H1 (cell line): ENCODE data around the gene CEMP1. TPM values are rescaled to one million over a fixed set of nuclear protein-coding genes. Genes with fewer than 3 reads are reported as not detected.
A peak's percentile ranks its signal among the peaks of the same experiment; 100 is the strongest.

ENCODE experiments used
- CTCF ChIA-PET: fragments of 300-600 bp; sonication (Branson Sonifier 250); formaldehyde crosslinking; loops from one replicate; lab custom pipeline; 2021; ENCODE audit not compliant: partially characterized antibody; lab: Charles Lee
- POLR2A ChIA-PET: fragments of 300-600 bp; sonication (Branson Sonifier 250); formaldehyde crosslinking; loops from one replicate; lab custom pipeline; 2021; ENCODE audit warnings: inconsistent platforms; ENCODE audit not compliant: partially characterized antibody; lab: Charles Lee
- DNase-seq, 2 experiments: peaks; one replicate each; pipeline versions ENCODE4 v3.0.0 to v3.0.0-alpha.2; 2010 to 2022; ENCODE audit warnings: low spot score in 2 of 2, low read depth in 1 of 2, mixed read lengths in 1 of 2
- FAIRE-seq: peaks from 2 replicates; lab custom pipeline; 2011; peaks lifted over from hg19 to GRCh38; lab: Jason Lieb, UNC
- H2AFZ ChIP-seq: 2 replicates; pipeline ENCODE4 v1.8.1; 2012; ENCODE audit warnings: low read length, inconsistent platforms
- H2AK5ac ChIP-seq: 2 replicates; pipeline ENCODE4 v1.6.1; 2013; ENCODE audit warnings: low read depth, low read length
- H2BK120ac ChIP-seq: replicated peaks from 2 replicates; pipeline ENCODE3; 2013; ENCODE audit warnings: low read depth, low read length, inconsistent platforms
- H2BK12ac ChIP-seq: 2 replicates; pipeline ENCODE4 v1.6.1; 2013; ENCODE audit warnings: low read depth, low read length
- H2BK15ac ChIP-seq: 2 replicates; pipeline ENCODE4 v1.6.1; 2013; ENCODE audit warnings: low read length
- H2BK20ac ChIP-seq: 2 replicates; pipeline ENCODE4 v1.6.1; 2013; ENCODE audit warnings: low read length
- H2BK5ac ChIP-seq: 2 replicates; pipeline ENCODE4 v1.6.1; 2013; ENCODE audit warnings: low read depth, low read length
- H3K14ac ChIP-seq: 2 replicates; pipeline ENCODE4 v1.6.1; 2013; ENCODE audit warnings: inconsistent platforms; ENCODE audit not compliant: insufficient read length
- H3K18ac ChIP-seq: 2 replicates; pipeline ENCODE4 v1.6.1; 2013; ENCODE audit warnings: low read length; ENCODE audit errors: extremely low read depth
- H3K23ac ChIP-seq: 2 replicates; pipeline ENCODE4 v1.6.1; 2013; ENCODE audit warnings: inconsistent platforms; ENCODE audit not compliant: insufficient read length
- H3K23me2 ChIP-seq: 2 replicates; pipeline ENCODE4 v1.6.1; 2013; ENCODE audit warnings: low read depth, low read length
- H3K27ac ChIP-seq: 2 replicates; pipeline ENCODE4 v1.6.1; 2011; ENCODE audit warnings: low read depth, low read length, inconsistent platforms
- H3K27me3 ChIP-seq, 4 experiments: replicated peaks in 1 of 4; 1 replicate in 1 of 4; 2 replicates in 3 of 4; pipeline versions ENCODE4 v1.6.1 to v1.8.1; 2011 to 2013; ENCODE audit warnings: low read length in 3 of 4, mild to moderate bottlenecking in 3 of 4, inconsistent platforms in 2 of 4, mixed read lengths in 2 of 4, moderate library complexity in 1 of 4; ENCODE audit not compliant: control insufficient read depth in 3 of 4, insufficient read depth in 3 of 4; ENCODE audit errors: extremely low read depth in 1 of 4
- H3K36me3 ChIP-seq, 4 experiments: 2 replicates each; pipeline versions ENCODE4 v1.6.1 to v1.8.1; 2011 to 2013; ENCODE audit warnings: mild to moderate bottlenecking in 4 of 4, low read length in 3 of 4, moderate library complexity in 2 of 4, control low read depth in 1 of 4, inconsistent platforms in 1 of 4; ENCODE audit not compliant: insufficient read depth in 4 of 4, control insufficient read depth in 2 of 4
- H3K4ac ChIP-seq: replicated peaks from 2 replicates; pipeline ENCODE3; 2013; ENCODE audit warnings: low read length, low read depth, mixed read lengths, inconsistent platforms; ENCODE audit not compliant: insufficient read length
- H3K4me1 ChIP-seq, 4 experiments: replicated peaks in 1 of 4; 1 replicate in 1 of 4; 2 replicates in 3 of 4; pipeline versions ENCODE4 v1.6.1 to v1.8.1; 2011 to 2013; ENCODE audit warnings: low read length in 3 of 4, inconsistent platforms in 2 of 4, mixed read lengths in 1 of 4; ENCODE audit not compliant: insufficient read depth in 4 of 4, control insufficient read depth in 3 of 4
- H3K4me2 ChIP-seq, 2 experiments: 2 replicates each; pipeline versions ENCODE4 v1.6.1 to v1.8.1; 2011 to 2013; ENCODE audit warnings: low read depth in 2 of 2, low read length in 2 of 2, control low read depth in 1 of 2, inconsistent platforms in 1 of 2, mild to moderate bottlenecking in 1 of 2; ENCODE audit not compliant: insufficient read depth in 1 of 2
- H3K4me3 ChIP-seq, 4 experiments: fragments of 200-600, 300-600 bp in 1 of 4; sonication (generic), shearing (Covaris generic), sonication (Bioruptor Twin) in 1 of 4; 2 replicates each; pipeline versions ENCODE4 v1.5.1 to v1.8.1; 2011 to 2016; ENCODE audit warnings: low read length in 4 of 4, low read depth in 3 of 4, control low read depth in 2 of 4, inconsistent platforms in 2 of 4, mild to moderate bottlenecking in 2 of 4, mixed read lengths in 1 of 4, moderate library complexity in 1 of 4; ENCODE audit not compliant: insufficient read depth in 2 of 4; ENCODE audit errors: extremely low read depth in 1 of 4
- H3K56ac ChIP-seq: replicated peaks from 2 replicates; pipeline ENCODE3; 2013; ENCODE audit warnings: low read depth, mild to moderate bottlenecking, mixed read lengths, low read length, inconsistent platforms; ENCODE audit not compliant: insufficient read length
- H3K79me1 ChIP-seq: 2 replicates; pipeline ENCODE4 v1.6.1; 2013; ENCODE audit warnings: low read depth, low read length, control low read depth
- H3K79me2 ChIP-seq, 2 experiments: 2 replicates each; pipeline versions ENCODE4 v1.6.1 to v1.8.1; 2012 to 2013; ENCODE audit warnings: low read length in 2 of 2, mild to moderate bottlenecking in 2 of 2, inconsistent platforms in 1 of 2; ENCODE audit not compliant: insufficient read depth in 2 of 2, control insufficient read depth in 1 of 2
- H3K9ac ChIP-seq, 4 experiments: replicated peaks in 1 of 4; 1 replicate in 1 of 4; 2 replicates in 3 of 4; pipeline versions ENCODE4 v1.6.1 to v1.8.1; 2011 to 2013; ENCODE audit warnings: low read depth in 3 of 4, low read length in 3 of 4, control low read depth in 2 of 4, mild to moderate bottlenecking in 2 of 4, moderate library complexity in 2 of 4, inconsistent platforms in 1 of 4; ENCODE audit errors: extremely low read depth in 1 of 4
- H3K9me3 ChIP-seq, 2 experiments: 2 replicates each; pipeline versions ENCODE4 v1.6.1 to v1.8.1; 2012 to 2013; ENCODE audit warnings: mild to moderate bottlenecking in 2 of 2, moderate library complexity in 2 of 2, control low read depth in 1 of 2, inconsistent platforms in 1 of 2, low read depth in 1 of 2, low read length in 1 of 2, mixed read lengths in 1 of 2; ENCODE audit not compliant: insufficient read depth in 2 of 2
- H4K20me1 ChIP-seq, 2 experiments: replicated peaks in 1 of 2; 2 replicates each; pipeline versions ENCODE3 to v1.8.1; 2011 to 2013; ENCODE audit warnings: inconsistent platforms in 2 of 2, low read length in 2 of 2, mild to moderate bottlenecking in 1 of 2; ENCODE audit not compliant: insufficient read depth in 2 of 2, control insufficient read depth in 1 of 2
- H4K5ac ChIP-seq: 2 replicates; pipeline ENCODE4 v1.6.1; 2013; ENCODE audit warnings: low read length, low read depth, mixed read lengths, inconsistent platforms; ENCODE audit not compliant: insufficient read length
- H4K8ac ChIP-seq: 2 replicates; pipeline ENCODE4 v1.8.0; 2013; ENCODE audit warnings: mild to moderate bottlenecking, moderate library complexity, low read length, inconsistent platforms; ENCODE audit not compliant: insufficient read depth; ENCODE audit errors: extremely low read depth
- H4K91ac ChIP-seq: replicated peaks from 2 replicates; pipeline ENCODE3; 2013; ENCODE audit warnings: low read length, mixed read lengths, inconsistent platforms; ENCODE audit not compliant: insufficient read length
- CBX8 ChIP-seq: fragments of 300-800, 300-1000 bp; sonication (generic); IDR thresholded peaks from 2 replicates; pipeline ENCODE4 v1.7.1; 2016; ENCODE audit warnings: low read depth, low read length, borderline replicate concordance
- E2F6 ChIP-seq: IDR thresholded peaks from 2 replicates; pipeline ENCODE4 v1.6.1; 2012; ENCODE audit warnings: inconsistent platforms
- JUND ChIP-seq: IDR thresholded peaks from 2 replicates; pipeline ENCODE4 v1.6.1; 2011; ENCODE audit warnings: mild to moderate bottlenecking, improper control_type of control experiment, low read length
- MAFK ChIP-seq: IDR thresholded peaks from 2 replicates; pipeline ENCODE4 v1.6.1; 2012; ENCODE audit warnings: low read depth, mild to moderate bottlenecking, improper control_type of control experiment, low read length
- RAD21 ChIP-seq, 2 experiments: IDR thresholded peaks in 1 of 2; conservative IDR thresholded peaks in 1 of 2; 2 replicates each; pipeline ENCODE4 v1.6.1; 2011; ENCODE audit warnings: low read depth in 2 of 2, low read length in 2 of 2, improper control_type of control experiment in 1 of 2, inconsistent platforms in 1 of 2, mild to moderate bottlenecking in 1 of 2, moderate library complexity in 1 of 2
- SIX5 ChIP-seq: IDR thresholded peaks from 2 replicates; pipeline ENCODE4 v1.6.1; 2011; ENCODE audit warnings: mild to moderate bottlenecking, low read depth, low read length
- SRF ChIP-seq: IDR thresholded peaks from 2 replicates; pipeline ENCODE4 v1.6.1; 2011; ENCODE audit warnings: mild to moderate bottlenecking, low read depth, low read length, moderate library complexity
- SUZ12 ChIP-seq: fragments of 200-600 bp; sonication (generic); IDR thresholded peaks from 2 replicates; pipeline ENCODE4 v1.6.1; 2012; ENCODE audit warnings: mild to moderate bottlenecking, inconsistent platforms, low read length, moderate library complexity, mixed read lengths
- TCF12 ChIP-seq: IDR thresholded peaks from 2 replicates; pipeline ENCODE4 v1.6.1; 2011; ENCODE audit warnings: low read depth, mild to moderate bottlenecking, low read length
- ZNF274 ChIP-seq: IDR thresholded peaks from 2 replicates; pipeline ENCODE4 v1.7.0; 2012; ENCODE audit warnings: low read length, borderline replicate concordance; ENCODE audit errors: extremely low read depth
- WGBS, 2 experiments: shearing (Covaris generic) in 1 of 2; methylation state at CpG; one replicate each; pipeline versions ENCODE4 v1.1.6 to v1.1.7; 2013 to 2015; ENCODE audit warnings: low lambda C conversion rate in 2 of 2, mixed read lengths in 2 of 2, inconsistent platforms in 1 of 2, low coverage in 1 of 2, missing lambda C conversion rate in 1 of 2; ENCODE audit not compliant: insufficient replicate concordance in 2 of 2, insufficient coverage in 1 of 2, insufficient read length in 1 of 2; ENCODE audit errors: extremely low coverage in 1 of 2, missing lambda C conversion rate in 1 of 2; 5-methylcytosine and 5-hydroxymethylcytosine counted together
- polyA plus RNA-seq, 7 experiments: library from polyadenylated mRNA; depleted of rRNA in 3 of 7; stranded (reverse) in 5 of 7; unstranded in 2 of 7; fragments of >200 nt in 5 of 7; fragments of 200-250 nt in 2 of 7; gene quantifications; 1 replicate in 5 of 7; 2 replicates in 1 of 7; 4 replicates in 1 of 7; pipeline versions ENCODE4 v1.2.1 to v1.2.3, GENCODE V29; 2011 to 2013; ENCODE audit warnings: missing spikeins in 2 of 7, mixed read lengths in 2 of 7
- total RNA-seq: library from RNA; stranded (reverse); fragmentation: NEBNext Ultra II Directional; extraction: Animal tissue kit (Norgen Biotek cat#: 25700); gene quantifications from 2 replicates; pipeline ENCODE4 v1.2.1, GENCODE V29; 2021

The CEMP1 gene
- total and polyA plus RNA-seq, 2 of the 8 experiments (the other 6 are each of a cell fraction or from before 2014, with no cell fraction given) = not detected

GRCh38 chr16:2493605-2494004 lies 37.6 kb downstream of the CEMP1 start:
- Histone ChIP-seq H4K91ac (no peak overlapping the region), H3K9ac (no peak overlapping the region), H3K79me1 (peaks cover 2% of the 10 kb centered on the region; the same call in 1 of the 2 replicates), H3K18ac (no peak overlapping the region), H4K8ac (no peak overlapping the region; the same call in 1 of the 2 replicates), H2BK20ac (no peak overlapping the region), H3K36me3 (peaks cover 0 to 15% (median 4%) of the 10 kb centered on the region in 4 experiments; a peak in 4 of 8 replicates), H2BK15ac (no peak overlapping the region), H3K4me2 (no peak overlapping the region), H3K27me3 (no peaks in the 10 kb centered on the region), H2BK120ac (no peak overlapping the region), H3K4ac (no peak overlapping the region), H3K79me2 (0 out of 4 replicates have a peak, but pooled peaks cover 0 to 2% of the 10 kb centered on the region in 2 experiments), H2AK5ac (no peak overlapping the region), H3K27ac (no peak overlapping the region), H3K4me3 (no peak overlapping the region), H4K5ac (no peak overlapping the region), H2BK12ac (0 out of 2 replicates have a peak overlapping the region, but pooled peaks have one; percentile 60), H3K23ac (no peak overlapping the region), H2AFZ (no peak overlapping the region), H3K23me2 (no peaks in the 10 kb centered on the region), H2BK5ac (no peak overlapping the region), H3K14ac (no peak overlapping the region), H3K56ac (no peak overlapping the region), H3K9me3 (no peaks in the 10 kb centered on the region), H3K4me1 (no peaks in the 10 kb centered on the region), H4K20me1 (peaks cover 0 to 11% of the 10 kb centered on the region in 2 experiments)
- POLR2A ChIA-PET = interaction anchor here (0.7 to 1.3 kb wide), 3 partner anchors 9 to 46 kb away, joined by 3 to 4 read pairs (median 3); no protein-coding TSS in a partner anchor
- CTCF ChIA-PET = interaction anchor here (0.8 to 1.6 kb wide), 2 partner anchors 10 to 214 kb away, joined by 3 to 5 read pairs; no protein-coding TSS in a partner anchor
- TF ChIP-seq TCF12 (no peak), ZNF274 (no peak), RAD21 (IDR thresholded peaks at IDR 0.05 in 1 of 2, conservative IDR thresholded peaks at IDR 0.05 in 1 of 2; ENCODE audit: low read depth in 2 of 2, low read length in 2 of 2) (no peak), MAFK (no peak), SUZ12 (no peak), E2F6 (no peak), SRF (no peak), SIX5 (no peak), JUND (no peak), CBX8 (no peak)
- 94% methylated on average over 6 of the region's 6 CpGs; no CpG with 5 or more reads in 1 of the 2 experiments for WGBS, 2 experiments
- DNase-seq (no peak), FAIRE-seq (no peak)
